Activated CD4-positive, alpha-beta T cell treated with anti-CD3 and anti-CD28 coated beads, Interleukin-2, amount 10 ng/mL, durations not matched to agents 24 days and 14 days (primary cell): ENCODE results near the gene RHBDD3. TPM values are rescaled to one million over a fixed set of nuclear protein-coding genes. Genes with fewer than 3 reads are reported as not detected.

Experiments used
- DNase-seq: peaks from one replicate; pipeline ENCODE4 v3.0.0; 2022
- H3K27ac Mint-ChIP-seq: one replicate; pipeline ENCODE4 v1.8.0; 2022; ENCODE audit warnings: mild to moderate bottlenecking, mixed read lengths
- H3K27me3 Mint-ChIP-seq: one replicate; pipeline ENCODE4 v1.8.0; 2022; ENCODE audit warnings: mixed read lengths
- H3K36me3 Mint-ChIP-seq: one replicate; pipeline ENCODE4 v1.8.0; 2022; ENCODE audit warnings: low read depth, mild to moderate bottlenecking, mixed read lengths
- H3K4me1 Mint-ChIP-seq: one replicate; pipeline ENCODE4 v1.8.0; 2021; ENCODE audit warnings: mixed read lengths
- H3K4me3 Mint-ChIP-seq: one replicate; pipeline ENCODE4 v1.8.0; 2022; ENCODE audit warnings: mild to moderate bottlenecking, moderate library complexity, mixed read lengths
- H3K9me3 Mint-ChIP-seq: one replicate; pipeline ENCODE4 v1.8.0; 2021; ENCODE audit warnings: mixed read lengths
- intact Hi-C: fragments of 100-400 bp; cut with micrococcal nuclease; formaldehyde crosslinking; loops from one replicate; pipeline ENCODE4 v1.15.1; 2023
- total RNA-seq: library from RNA; stranded (reverse); gene quantifications from 2 replicates; pipeline ENCODE4 v1.2.3, GENCODE V29; 2022

RHBDD3 gene
- total RNA-seq, 1 donor from 2014 or later = 49.5 TPM

DNA sequence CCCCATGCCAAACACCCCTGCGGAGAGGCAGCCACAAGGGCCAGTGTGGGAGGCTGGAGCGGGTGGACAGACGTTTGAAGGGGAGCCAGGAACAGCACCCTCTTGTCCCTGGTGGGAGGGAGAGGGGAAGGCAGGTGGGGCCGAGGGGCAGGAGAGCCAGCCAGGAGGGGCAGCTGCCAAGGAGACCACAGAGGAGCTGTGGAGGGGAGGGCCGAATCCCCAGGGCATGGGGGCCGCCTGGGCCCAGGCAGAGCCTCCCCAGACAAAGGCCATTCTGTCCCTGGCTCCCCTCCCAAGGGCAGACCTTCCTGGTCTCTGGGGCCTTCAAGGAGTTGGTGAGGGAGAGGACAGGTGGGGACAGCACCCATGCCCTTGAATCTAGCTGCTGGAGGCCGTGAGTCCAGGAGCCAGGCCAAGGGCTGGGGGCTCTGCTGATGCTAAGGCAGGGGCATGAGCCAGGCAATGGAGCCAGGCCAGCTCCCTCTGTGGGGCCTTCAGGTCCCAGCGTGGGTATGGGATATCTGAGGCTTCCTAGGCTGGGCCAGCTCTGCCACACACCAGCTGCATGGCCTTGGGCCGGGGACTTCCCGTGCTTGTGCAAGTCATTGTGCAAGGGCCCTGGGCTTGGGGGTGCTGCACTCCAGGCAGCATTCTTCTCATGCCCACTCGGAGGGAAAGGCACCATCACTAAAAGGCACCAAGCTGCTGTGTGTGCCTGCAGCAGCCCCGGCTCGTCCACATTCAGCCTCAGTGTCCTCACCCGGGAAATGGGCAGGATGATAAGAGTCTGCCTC, 50.7 kb downstream of the RHBDD3 start:
- intact Hi-C loops = no loop called here
- no peak overlapping the region for H3K27ac Mint-ChIP-seq
- no peak overlapping the region for H3K4me3 Mint-ChIP-seq
- H3K36me3 Mint-ChIP-seq = no peaks in the 10 kb centered on the region
- H3K27me3 Mint-ChIP-seq = peaks cover 3% of the 10 kb centered on the region
- no peaks in the 10 kb centered on the region for H3K4me1 Mint-ChIP-seq
- DNase-seq = no peak
- no peaks in the 10 kb centered on the region for H3K9me3 Mint-ChIP-seq

DNA sequence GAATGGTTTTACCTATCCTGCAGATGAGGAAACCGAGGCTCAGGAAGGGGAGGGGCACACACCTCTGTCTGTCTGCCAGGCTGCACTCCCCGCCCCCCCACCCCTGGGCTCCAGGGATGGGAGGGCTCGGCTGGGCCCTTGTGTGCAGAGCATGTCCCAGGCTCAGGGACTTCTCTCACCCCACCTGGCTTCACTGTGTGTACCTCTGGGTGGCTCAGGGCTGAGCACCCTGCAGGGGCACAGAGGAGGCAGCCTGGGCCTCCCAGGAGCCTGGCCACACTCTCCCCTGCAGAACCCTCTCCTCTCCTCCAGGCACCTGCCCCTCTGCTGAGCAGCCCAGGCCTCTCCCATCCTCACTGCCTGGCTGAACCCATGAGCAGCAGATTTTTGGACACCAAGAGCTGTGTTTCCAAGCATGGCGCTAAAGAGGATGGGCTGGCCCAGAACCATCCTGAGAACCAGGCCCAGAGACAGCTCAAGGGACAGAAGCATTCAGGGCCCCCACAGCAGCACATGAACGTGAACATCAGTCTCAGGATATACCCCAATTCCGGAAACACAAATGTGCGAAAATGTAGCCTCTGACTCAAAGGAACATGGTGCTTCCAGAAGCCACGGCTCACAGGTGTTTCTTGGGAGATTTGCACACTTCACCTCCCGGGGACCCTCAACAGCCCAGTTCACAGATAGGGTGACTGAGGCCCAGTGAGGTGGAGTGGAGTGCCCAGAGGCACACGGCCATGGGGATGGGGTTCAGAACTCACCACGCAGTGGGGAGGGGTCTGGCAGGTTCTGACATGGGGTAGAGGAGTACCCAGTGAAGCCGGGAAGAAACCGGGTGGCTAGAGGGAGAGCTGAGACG, 51.5 kb downstream of the RHBDD3 start:
- Mint-ChIP-seq H3K36me3 (no peaks in the 10 kb centered on the region), H3K27ac (no peak overlapping the region), H3K4me1 (no peaks in the 10 kb centered on the region), H3K4me3 (no peak overlapping the region), H3K27me3 (peaks cover 3% of the 10 kb centered on the region), H3K9me3 (no peaks in the 10 kb centered on the region)
- DNase-seq = no peak
- intact Hi-C loops = no loop called here

DNA sequence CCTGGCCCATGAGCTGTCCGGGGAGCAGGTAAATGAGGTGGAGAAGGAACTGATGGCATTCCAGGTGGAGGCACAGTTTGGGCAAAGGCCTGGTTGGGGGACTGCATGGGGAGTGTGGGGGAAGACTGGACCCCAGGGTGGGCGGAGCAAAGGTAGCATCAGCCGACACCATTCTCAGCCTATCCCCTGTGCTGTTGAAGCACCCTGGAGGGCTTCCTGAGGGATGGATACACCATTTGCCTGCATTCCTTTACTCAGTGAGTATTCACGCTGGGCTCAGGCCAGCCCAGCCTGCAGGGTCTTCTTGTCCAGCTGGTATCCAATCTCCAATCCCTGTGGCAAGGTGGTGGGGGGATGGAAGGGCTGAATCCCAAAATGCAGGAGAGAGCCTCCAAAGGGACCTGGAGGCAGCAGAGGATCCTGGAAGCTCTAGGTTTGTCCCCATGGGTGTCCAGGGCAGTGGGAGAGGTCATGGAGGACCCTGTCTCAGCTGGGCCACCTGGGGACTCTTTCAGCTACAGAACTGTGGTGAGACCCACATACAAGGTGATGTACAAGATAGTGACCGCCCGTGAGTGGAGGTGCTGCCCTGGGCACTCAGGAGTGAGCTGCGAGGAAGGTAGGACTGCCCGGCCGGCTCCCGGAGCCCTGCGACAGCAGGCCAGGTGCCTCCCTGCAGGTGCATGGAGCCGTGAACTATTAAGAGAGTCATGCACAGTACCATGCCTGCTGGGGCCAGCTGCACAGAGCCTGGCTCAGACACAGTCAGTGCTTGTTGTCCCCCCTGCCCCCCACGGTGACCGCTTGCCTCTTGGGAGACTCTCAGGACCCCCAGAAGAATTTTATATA, 52.5 kb downstream of the RHBDD3 start:
- no peaks in the 10 kb centered on the region for H3K9me3 Mint-ChIP-seq
- H3K4me1 Mint-ChIP-seq = no peaks in the 10 kb centered on the region
- no peaks in the 10 kb centered on the region for H3K36me3 Mint-ChIP-seq
- H3K27me3 Mint-ChIP-seq = peaks cover 3% of the 10 kb centered on the region
- H3K27ac Mint-ChIP-seq = no peak overlapping the region
- no peak overlapping the region for H3K4me3 Mint-ChIP-seq
- no peak for DNase-seq
- intact Hi-C loops = no loop called here

DNA sequence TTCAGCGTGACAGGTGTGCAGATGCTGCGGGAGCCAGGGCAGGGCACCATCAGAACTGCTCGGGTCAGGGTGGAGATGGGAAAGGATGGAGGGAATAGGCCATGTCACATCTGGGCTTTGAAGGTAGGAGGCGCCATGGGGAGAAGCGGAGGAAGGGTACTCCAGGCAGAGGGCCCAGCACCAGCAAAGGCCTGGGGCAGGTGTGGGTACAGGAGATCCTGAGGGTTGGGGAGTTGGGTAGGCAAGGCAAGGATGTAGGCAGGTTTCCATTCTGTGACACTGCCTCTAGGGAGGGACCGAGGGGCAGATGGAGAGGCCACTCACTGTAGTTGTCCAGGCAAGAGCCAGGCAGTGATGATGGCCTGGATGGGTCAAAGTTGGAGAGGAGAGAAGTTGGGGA, 53.5 kb downstream of the RHBDD3 start:
- H3K27ac Mint-ChIP-seq = no peak overlapping the region
- H3K4me1 Mint-ChIP-seq = no peaks in the 10 kb centered on the region
- no peak overlapping the region for H3K4me3 Mint-ChIP-seq
- no peak for DNase-seq
- H3K36me3 Mint-ChIP-seq = no peaks in the 10 kb centered on the region
- peaks cover 8% of the 10 kb centered on the region for H3K27me3 Mint-ChIP-seq
- no peaks in the 10 kb centered on the region for H3K9me3 Mint-ChIP-seq
- intact Hi-C loops = no loop called here

DNA sequence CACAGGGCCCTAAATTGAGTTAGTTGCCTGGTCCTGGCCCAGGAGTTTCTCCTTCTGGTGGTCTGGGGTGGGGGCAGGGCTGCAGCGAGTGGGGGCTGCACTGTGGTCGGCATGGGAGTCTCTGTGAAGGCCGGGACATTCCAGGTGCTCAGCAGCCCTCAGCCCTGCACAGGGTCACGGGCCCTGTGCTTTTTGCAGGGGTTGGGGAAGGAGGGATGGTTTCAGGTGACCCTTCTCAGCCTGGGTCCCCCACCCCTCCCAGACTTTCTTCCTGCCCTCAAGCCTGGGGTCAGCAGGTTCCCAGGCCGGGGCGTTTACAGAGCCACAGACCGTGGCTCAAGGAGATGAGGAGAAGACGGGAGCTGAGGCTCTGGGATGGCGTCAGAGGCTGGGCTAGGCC, 54.3 kb downstream of the RHBDD3 start:
- no peak overlapping the region for H3K4me3 Mint-ChIP-seq
- no peaks in the 10 kb centered on the region for H3K36me3 Mint-ChIP-seq
- DNase-seq = no peak
- no peaks in the 10 kb centered on the region for H3K4me1 Mint-ChIP-seq
- no peaks in the 10 kb centered on the region for H3K9me3 Mint-ChIP-seq
- intact Hi-C loops = no loop called here
- H3K27ac Mint-ChIP-seq = no peak overlapping the region
- peaks cover 11% of the 10 kb centered on the region for H3K27me3 Mint-ChIP-seq

GRCh38 chr22:29212743-29213142, 55.0 kb downstream of the RHBDD3 start:
- no peak for DNase-seq
- intact Hi-C loops = no loop called here
- Mint-ChIP-seq H3K27me3 (peaks cover 16% of the 10 kb centered on the region), H3K27ac (no peak overlapping the region), H3K4me3 (no peak overlapping the region), H3K36me3 (no peaks in the 10 kb centered on the region), H3K4me1 (no peaks in the 10 kb centered on the region), H3K9me3 (no peaks in the 10 kb centered on the region)

DNA sequence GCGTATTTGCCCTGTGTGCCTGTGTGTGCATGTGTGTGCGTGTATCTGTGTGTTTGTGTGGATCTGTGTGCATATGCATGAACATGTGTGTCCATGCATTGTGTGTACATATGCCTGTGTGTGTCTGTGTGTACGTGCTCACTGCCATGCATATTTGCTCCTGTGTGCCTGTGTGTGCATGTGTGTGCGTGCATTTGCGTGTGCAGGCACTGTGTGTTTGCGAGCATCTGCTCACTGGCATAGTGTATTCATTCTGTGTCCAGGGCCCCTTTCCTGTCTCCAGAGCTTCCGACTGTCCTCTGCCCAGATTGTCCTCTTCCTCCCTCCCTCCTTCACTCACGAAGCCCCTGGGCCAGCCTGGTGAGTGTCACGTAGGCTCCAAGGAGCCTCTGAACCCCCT, 56.3 kb downstream of the RHBDD3 start:
- H3K4me3 Mint-ChIP-seq = no peak overlapping the region
- no peaks in the 10 kb centered on the region for H3K9me3 Mint-ChIP-seq
- no peak for DNase-seq
- peaks cover 29% of the 10 kb centered on the region for H3K27me3 Mint-ChIP-seq
- peaks cover under 1% of the 10 kb centered on the region for H3K4me1 Mint-ChIP-seq
- intact Hi-C loops = no loop called here
- H3K36me3 Mint-ChIP-seq = no peaks in the 10 kb centered on the region
- no peak overlapping the region for H3K27ac Mint-ChIP-seq

DNA sequence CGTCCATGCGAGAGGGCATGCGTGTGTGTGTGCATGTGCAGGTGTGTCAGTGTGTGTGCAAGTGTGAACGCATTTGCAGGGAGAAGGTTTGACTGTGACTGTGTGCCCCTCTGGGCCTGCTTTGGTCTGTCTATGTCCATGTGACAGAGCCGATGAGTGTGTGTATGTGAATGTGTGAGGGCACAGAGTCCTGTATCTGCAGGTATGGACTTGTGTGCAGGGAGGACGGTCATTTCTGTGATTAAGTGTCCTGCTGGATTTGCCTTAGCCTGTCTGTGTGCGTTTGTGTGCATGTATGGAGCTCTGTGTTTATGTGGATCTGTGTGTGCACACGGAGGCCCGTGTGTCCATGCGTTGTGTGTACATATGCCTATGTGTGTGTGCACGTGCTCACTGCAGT, 56.7 kb downstream of the RHBDD3 start:
- peaks cover 3% of the 10 kb centered on the region for H3K4me1 Mint-ChIP-seq
- peaks cover 32% of the 10 kb centered on the region for H3K27me3 Mint-ChIP-seq
- DNase-seq = no peak
- no peaks in the 10 kb centered on the region for H3K36me3 Mint-ChIP-seq
- H3K9me3 Mint-ChIP-seq = no peaks in the 10 kb centered on the region
- H3K27ac Mint-ChIP-seq = no peak overlapping the region
- intact Hi-C loops = no loop called here
- H3K4me3 Mint-ChIP-seq = no peak overlapping the region

Other genes starting within 250 kb of the RHBDD3 start
- gene C22orf31, start 206.2 kb downstream of the RHBDD3 start, total RNA-seq = not detected in 2 replicates
- not detected in 2 replicates for gene KREMEN1, start 194.9 kb downstream of the RHBDD3 start, total RNA-seq
- not detected in 2 replicates for gene EMID1, start 62.1 kb downstream of the RHBDD3 start, total RNA-seq
- gene EWSR1, start 287 bp upstream of the RHBDD3 start, total RNA-seq = 445 and 446 TPM in 2 replicates
- gene GAS2L1, start 38.7 kb upstream of the RHBDD3 start, total RNA-seq = 1.5 and 2.6 TPM in 2 replicates
- 0.30 and 0.64 TPM in 2 replicates for gene RASL10A, start 47.7 kb upstream of the RHBDD3 start, total RNA-seq
- gene AP1B1, start 120.6 kb upstream of the RHBDD3 start, total RNA-seq = 79.1 and 83.7 TPM in 2 replicates
- gene RFPL1, start 170.6 kb upstream of the RHBDD3 start, total RNA-seq = not detected in 2 replicates
- 7.9 TPM in 2 replicates for gene NEFH, start 212.2 kb upstream of the RHBDD3 start, total RNA-seq